Heart left ventricle (tissue), 13 donors: Measurements from ENCODE around the gene RSRC2.

Source experiments
- CTCF ChIP-seq, 12 donors: fragments of 200-600 bp; sonication (generic) in 4 of 12; IDR thresholded peaks; one replicate each; pipeline versions ENCODE4 v1.5.0 to v1.8.0; 2018 to 2022; ENCODE audit warnings: antibody characterized with exemption in 12 of 12, mild to moderate bottlenecking in 5 of 12
- POLR2A ChIP-seq, 2 donors: fragments of 450-650 bp; IDR thresholded peaks; one replicate each; pipeline ENCODE4 v1.6.1; 2017; ENCODE audit warnings: antibody characterized with exemption in 2 of 2, mild to moderate bottlenecking in 2 of 2, moderate library complexity in 2 of 2
- donor health status: ischemic (EF 13 %, LVEDD 7.1; RV severe dilation, severe dysfunction).
- donor health status: DM: no; HTN: yes; CAD: no.
- donor health status: DM: no; HTN: no; CAD: no.
- donor health status: ischemic (EF 25% LVEDD 6.9; RV normal size, moderate dysfunction).
- donor health status: ischemic (EF 25% LVEDD 5.7; RV mildly dilated, moderate dysfunction).
- donor health status: ischemic (EF 35%, LVEDD 5.7; RV mildly dilated, moderate dysfunction).
- donor health status: nonischemic (EF 11% LVEDD 7.7; RV severe dilation, severe dysfunction).
- donor health status: DM: yes; HTN: yes; CAD: no.
- donor health status: PGD.
- donor health status: ischemic (EF 29% LVEDD 5.4; RV normal size, mild dysfunction).
- donor health status: nonischemic (EF 23%, LVEDD 6.1; RV moderate dilation, normal function).

DNA sequence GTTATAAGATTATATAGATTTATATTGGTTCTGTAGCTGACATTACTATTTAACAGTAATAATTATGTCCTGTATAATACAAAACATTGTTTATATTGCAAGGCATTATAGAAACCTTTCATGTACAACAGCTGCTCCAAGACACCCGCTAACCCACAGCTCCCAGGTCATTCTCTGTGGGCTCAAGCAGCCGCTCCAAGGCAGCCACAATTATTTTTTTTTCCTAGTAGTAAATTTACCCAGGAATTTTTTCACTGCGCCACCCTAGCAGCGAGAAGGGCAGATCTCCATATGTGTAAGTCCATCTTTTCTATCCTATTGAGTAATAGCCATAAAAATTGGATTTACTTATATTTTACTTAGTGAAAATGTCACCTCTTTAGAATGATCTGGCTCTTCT is 36.6 kb upstream of the RSRC2 start:
- no peak for TF ChIP-seq POLR2A (IDR thresholded peaks at IDR 0.05)
- TF ChIP-seq CTCF (IDR thresholded peaks at IDR 0.05) = no peak
